Stromal cell of bone marrow (primary cell): ENCODE results near the gene IL20RA.

Source experiments
- DNase-seq: peaks from one replicate; pipeline ENCODE4 v3.0.0-alpha.2; 2012; ENCODE audit warnings: low read depth

IL20RA gene

GRCh38 chr6:137045222-137045789, 541 bp upstream of the IL20RA start:
- no peak for DNase-seq

- peak; percentile 18 for DNase-seq
These were observed 927 bp downstream of the IL20RA start for GRCh38 chr6:137043710-137044365.

- DNase-seq, result no peak
These were observed 4.4 kb downstream of the IL20RA start for GRCh38 chr6:137040393-137040792.

GRCh38 chr6:137039010-137039409, 5.8 kb downstream of the IL20RA start:
- no peak for DNase-seq

GRCh38 chr6:137036566-137037300, 8.0 kb downstream of the IL20RA start:
- DNase-seq, result no peak

- DNase-seq, result no peak
These were observed 10.9 kb downstream of the IL20RA start for GRCh38 chr6:137033828-137034227.

- no peak for DNase-seq
These were observed 13.6 kb downstream of the IL20RA start for GRCh38 chr6:137031122-137031521.

- no peak for DNase-seq
These were observed 15.9 kb downstream of the IL20RA start for GRCh38 chr6:137028912-137029311.

- no peak for DNase-seq
These were observed 18.7 kb downstream of the IL20RA start for GRCh38 chr6:137025786-137026730.

GRCh38 chr6:137024237-137024990, 20.4 kb downstream of the IL20RA start:
- DNase-seq, result no peak

GRCh38 chr6:137020776-137021175, 24.0 kb downstream of the IL20RA start:
- no peak for DNase-seq

GRCh38 chr6:137019476-137020272, 25.1 kb downstream of the IL20RA start:
- DNase-seq, result no peak

- DNase-seq, result no peak
These were observed 27.7 kb downstream of the IL20RA start for GRCh38 chr6:137017081-137017480.

- no peak for DNase-seq
These were observed 28.4 kb downstream of the IL20RA start for GRCh38 chr6:137016356-137016755.

- DNase-seq, result no peak
These were observed 28.8 kb downstream of the IL20RA start for GRCh38 chr6:137015943-137016342.

- peak; percentile 81 for DNase-seq
These were observed 30.8 kb downstream of the IL20RA start for GRCh38 chr6:137013738-137014602.

- peak; percentile 84 for DNase-seq
These were observed 31.7 kb downstream of the IL20RA start for GRCh38 chr6:137013031-137013430.

GRCh38 chr6:137011406-137011805, 33.4 kb downstream of the IL20RA start:
- DNase-seq, result no peak

- DNase-seq, result no peak
These were observed 34.5 kb downstream of the IL20RA start for GRCh38 chr6:137010128-137010718.
